Bone marrow (tissue), 2 donors: Measurements from ENCODE around the gene RBM11.
"Not testable (repeated sequence)": the region's sequence is repeated elsewhere in the genome, so short reads cannot be mapped to it uniquely, and the experiment has no call there.

Experiments used
- DNase-seq, 2 donors: peaks; one replicate each; lab custom pipeline; 2025; lab: John Stamatoyannopoulos, UW

RBM11 gene

GRCh38 chr21:14215971-14216641, at the start of gene RBM11:
Gene RBM11, plus strand, starts transcription at chr21:14216157. Its CDS starts 30 bp downstream, at chr21:14216187.
- DNase-seq = peak in 1 of 2 donors; percentile 4

- not testable (repeated sequence) for DNase-seq
Observed at GRCh38 chr21:14166463-14167223, 49.3 kb upstream of the RBM11 start.

GRCh38 chr21:14206222-14206621, 9.7 kb upstream of the RBM11 start:
- DNase-seq = no peak

GRCh38 chr21:14210738-14211137, 5.2 kb upstream of the RBM11 start, which contains the start of gene LIPI:
Gene LIPI, minus strand, starts transcription at chr21:14210955. Its CDS starts 110 bp downstream, at chr21:14210845.
- no peak for DNase-seq

- DNase-seq = no peak
Observed at GRCh38 chr21:14213164-14213563, 2.8 kb upstream of the RBM11 start.

- DNase-seq = no peak
Observed at GRCh38 chr21:14223365-14223764, 7.4 kb downstream of the RBM11 start.

GRCh38 chr21:14229399-14229798, 13.4 kb downstream of the RBM11 start:
- DNase-seq = no peak

GRCh38 chr21:14235101-14235500, 19.1 kb downstream of the RBM11 start:
- no peak for DNase-seq

- DNase-seq = no peak
Observed at GRCh38 chr21:14236180-14236579, 20.2 kb downstream of the RBM11 start.

- DNase-seq = no peak
Observed at GRCh38 chr21:14239281-14239680, 23.3 kb downstream of the RBM11 start.

GRCh38 chr21:14241297-14241696, 25.3 kb downstream of the RBM11 start:
- DNase-seq = peak in 1 of 2 donors; percentile 18

- no peak for DNase-seq
Observed at GRCh38 chr21:14243461-14243860, 27.5 kb downstream of the RBM11 start.

- DNase-seq = no peak
Observed at GRCh38 chr21:14243874-14244273, 27.9 kb downstream of the RBM11 start.

GRCh38 chr21:14244911-14245310, 29.0 kb downstream of the RBM11 start:
- DNase-seq = no peak

- no peak for DNase-seq
Observed at GRCh38 chr21:14245711-14246110, 29.8 kb downstream of the RBM11 start.

- no peak for DNase-seq
Observed at GRCh38 chr21:14251336-14251735, 35.4 kb downstream of the RBM11 start.

GRCh38 chr21:14259747-14260146, 43.8 kb downstream of the RBM11 start:
- DNase-seq = peak in 1 of 2 donors; percentile 6

GRCh38 chr21:14260174-14260764, 44.3 kb downstream of the RBM11 start:
- DNase-seq = no peak

GRCh38 chr21:14262039-14262438, 46.1 kb downstream of the RBM11 start:
- DNase-seq = no peak

GRCh38 chr21:14263879-14264278, 47.9 kb downstream of the RBM11 start:
- DNase-seq = no peak

GRCh38 chr21:14265023-14265422, 49.1 kb downstream of the RBM11 start:
- DNase-seq = no peak

GRCh38 chr21:14267076-14267475, 51.1 kb downstream of the RBM11 start:
- DNase-seq = no peak

- DNase-seq = no peak
Observed at GRCh38 chr21:14270631-14271030, 54.7 kb downstream of the RBM11 start.
